SH-SY5Y (cell line): ENCODE results near the gene MLXIPL.

Experiments used
- GATA2 ChIP-seq: IDR thresholded peaks from 2 replicates; pipeline ENCODE4 v1.6.1; 2011; ENCODE audit warnings: mild to moderate bottlenecking, low read depth, low read length
- GATA3 ChIP-seq: IDR thresholded peaks from 2 replicates; pipeline ENCODE4 v1.6.1; 2011; ENCODE audit warnings: low read depth, mild to moderate bottlenecking, low read length, moderate library complexity

- TF ChIP-seq GATA2 (no peak), GATA3 (no peak)
Observed at GRCh38 chr7:73557108-73557396, 67.3 kb downstream of the MLXIPL start.
